AG04450 (cell line): ENCODE data around the gene SETD6. TPM values are rescaled to one million over a fixed set of nuclear protein-coding genes. Genes with fewer than 3 reads are reported as not detected.

ENCODE experiments used
- CTCF ChIA-PET: fragments of 300-600, 350-600 bp; formaldehyde crosslinking; extraction: SDS; loops from one replicate; lab custom pipeline; 2022; ENCODE audit warnings: antibody characterized with exemption, inconsistent platforms; lab: Charles Lee
- POLR2A ChIA-PET: fragments of 350-600 bp; formaldehyde crosslinking; extraction: SDS; loops from one replicate; lab custom pipeline; 2021; ENCODE audit warnings: antibody characterized with exemption, inconsistent platforms; lab: Yijun Ruan, JAX
- DNase-seq: peaks from one replicate; pipeline ENCODE4 v3.0.0-alpha.2; 2011; ENCODE audit warnings: low read depth, low spot score
- H3K27ac ChIP-seq: one replicate; pipeline ENCODE4 v1.5.1; 2012; ENCODE audit warnings: low read depth, low read length, control low read depth
- H3K27me3 ChIP-seq: one replicate; pipeline ENCODE4 v1.6.0; 2012; ENCODE audit warnings: low read length; ENCODE audit not compliant: control insufficient read depth, insufficient read depth
- H3K4me3 ChIP-seq: 2 replicates; pipeline ENCODE4 v1.5.1; 2011; ENCODE audit warnings: mild to moderate bottlenecking, low read depth, low read length, control low read depth
- H3K9me3 ChIP-seq: 2 replicates; pipeline ENCODE4 v1.5.1; 2012; ENCODE audit warnings: low read length; ENCODE audit not compliant: control insufficient read depth, insufficient read depth
- polyA plus RNA-seq: library from polyadenylated mRNA; depleted of rRNA; stranded (reverse); fragments of >200 nt; gene quantifications from 2 replicates; pipeline ENCODE4 v1.2.3, GENCODE V29; 2011
- TF ChIP-seq, protein P1 (sequence below): IDR thresholded peaks from 2 replicates; pipeline ENCODE4 v1.5.1; 2011; ENCODE audit warnings: low read depth, low read length, control low read depth, inconsistent platforms

SETD6 gene
- polyA plus RNA-seq, 1 experiment: 6.5 TPM

DNA sequence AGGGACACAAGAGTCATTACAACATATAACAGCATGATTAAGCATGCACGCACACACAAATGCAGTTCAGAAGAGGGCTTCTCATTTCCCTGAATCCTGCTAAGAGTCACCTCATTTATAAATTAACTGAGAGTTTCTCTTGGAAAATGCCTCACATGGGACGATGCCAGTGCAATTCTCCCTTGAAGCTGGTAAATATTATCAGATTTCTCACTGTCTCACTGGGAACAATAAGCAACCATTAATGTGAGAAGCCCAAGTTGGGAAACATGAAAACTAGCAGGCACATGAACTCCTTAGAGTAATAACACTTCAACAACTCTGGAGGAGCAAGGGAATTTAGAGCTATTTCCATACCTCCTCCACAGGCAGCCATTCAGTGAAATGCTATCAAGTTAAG is 26.4 kb downstream of the SETD6 start:
- Histone ChIP-seq H3K4me3 (no peak overlapping the region), H3K27ac (no peak overlapping the region), H3K27me3 (no peaks in the 10 kb centered on the region), H3K9me3 (no peaks in the 10 kb centered on the region)
- DNase-seq: no peak
- TF ChIP-seq, protein P1, sequence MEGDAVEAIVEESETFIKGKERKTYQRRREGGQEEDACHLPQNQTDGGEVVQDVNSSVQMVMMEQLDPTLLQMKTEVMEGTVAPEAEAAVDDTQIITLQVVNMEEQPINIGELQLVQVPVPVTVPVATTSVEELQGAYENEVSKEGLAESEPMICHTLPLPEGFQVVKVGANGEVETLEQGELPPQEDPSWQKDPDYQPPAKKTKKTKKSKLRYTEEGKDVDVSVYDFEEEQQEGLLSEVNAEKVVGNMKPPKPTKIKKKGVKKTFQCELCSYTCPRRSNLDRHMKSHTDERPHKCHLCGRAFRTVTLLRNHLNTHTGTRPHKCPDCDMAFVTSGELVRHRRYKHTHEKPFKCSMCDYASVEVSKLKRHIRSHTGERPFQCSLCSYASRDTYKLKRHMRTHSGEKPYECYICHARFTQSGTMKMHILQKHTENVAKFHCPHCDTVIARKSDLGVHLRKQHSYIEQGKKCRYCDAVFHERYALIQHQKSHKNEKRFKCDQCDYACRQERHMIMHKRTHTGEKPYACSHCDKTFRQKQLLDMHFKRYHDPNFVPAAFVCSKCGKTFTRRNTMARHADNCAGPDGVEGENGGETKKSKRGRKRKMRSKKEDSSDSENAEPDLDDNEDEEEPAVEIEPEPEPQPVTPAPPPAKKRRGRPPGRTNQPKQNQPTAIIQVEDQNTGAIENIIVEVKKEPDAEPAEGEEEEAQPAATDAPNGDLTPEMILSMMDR: no peak
- POLR2A ChIA-PET: no interaction called here
- CTCF ChIA-PET: interaction anchor here (0.5 to 1.3 kb wide), 2 partner anchors 61 to 86 kb away, joined by 3 read pairs; no protein-coding TSS in a partner anchor

DNA sequence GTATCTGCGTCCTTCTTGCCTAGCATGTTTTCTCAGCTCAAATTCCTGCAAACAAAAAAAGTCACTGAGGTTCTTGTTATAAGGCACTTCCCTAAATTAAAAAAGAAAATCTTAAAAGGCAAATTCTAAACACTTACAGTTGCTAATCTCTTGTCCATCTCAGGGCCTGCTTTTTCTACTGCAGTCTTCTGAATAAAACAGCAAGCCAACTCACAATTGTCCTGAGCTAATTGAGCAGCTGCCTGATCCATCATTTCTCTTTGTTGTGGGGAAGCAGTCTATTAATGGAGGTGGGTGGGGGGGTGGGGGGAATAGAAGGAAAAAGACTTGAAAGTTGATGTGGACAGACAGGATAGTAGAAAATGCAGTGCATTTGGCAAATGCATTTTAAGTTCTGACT is 27.0 kb downstream of the SETD6 start:
- TF ChIP-seq, protein P1: no peak
- no peaks in the 10 kb centered on the region for H3K27me3 ChIP-seq
- H3K27ac ChIP-seq: no peak overlapping the region
- no peak overlapping the region for H3K4me3 ChIP-seq
- DNase-seq: no peak
- POLR2A ChIA-PET: no interaction called here
- CTCF ChIA-PET: interaction anchor here (0.5 to 1.3 kb wide), 3 partner anchors 54 to 85 kb away, joined by 3 to 7 read pairs (median 3); no protein-coding TSS in a partner anchor
- no peaks in the 10 kb centered on the region for H3K9me3 ChIP-seq

DNA sequence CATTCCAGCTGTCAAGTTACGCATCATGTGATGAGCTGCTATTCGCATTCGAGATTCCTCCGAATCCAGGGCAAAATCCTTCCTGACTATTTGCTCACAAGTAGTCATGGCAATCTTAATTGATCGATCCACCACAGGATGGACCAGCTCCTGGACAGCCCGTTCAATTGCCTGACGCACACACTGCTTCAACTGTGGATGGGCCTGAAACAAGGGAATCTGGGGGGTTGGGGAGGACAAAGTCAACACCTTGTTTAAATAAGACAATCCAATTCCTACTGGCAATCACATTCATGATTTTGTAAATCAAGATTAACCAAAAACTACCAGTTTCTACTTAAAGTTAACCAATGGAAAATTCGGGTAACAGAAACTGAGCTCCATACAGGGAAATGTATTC is 28.4 kb downstream of the SETD6 start:
- POLR2A ChIA-PET: interaction anchor here (0.5 kb wide), 1 partner anchor 17 kb away, joined by 3 read pairs; no protein-coding TSS in a partner anchor
- DNase-seq: no peak
- H3K4me3 ChIP-seq: no peak overlapping the region
- TF ChIP-seq, protein P1: no peak
- no peaks in the 10 kb centered on the region for H3K9me3 ChIP-seq
- H3K27me3 ChIP-seq: no peaks in the 10 kb centered on the region
- no peak overlapping the region for H3K27ac ChIP-seq
- CTCF ChIA-PET: no interaction called here

DNA sequence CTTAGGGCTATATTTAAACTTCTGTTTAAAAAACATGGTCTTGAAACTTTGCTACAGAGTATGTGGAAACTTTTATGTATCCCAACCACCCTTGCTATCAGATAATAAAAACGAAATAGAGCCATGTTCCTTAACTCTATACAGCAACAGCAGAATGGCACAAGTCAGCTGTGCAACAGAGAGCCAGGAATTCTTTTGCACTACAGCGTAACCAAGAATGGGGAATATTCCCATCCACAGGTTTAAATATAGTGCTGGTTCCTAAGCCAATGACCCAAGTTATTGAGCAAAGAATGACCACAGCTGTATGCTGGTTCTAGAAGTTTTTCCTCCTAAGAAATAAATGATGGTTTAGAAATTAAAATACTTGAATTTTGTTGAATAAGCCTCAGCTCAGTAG is 33.1 kb downstream of the SETD6 start:
- CTCF ChIA-PET: no interaction called here
- no peaks in the 10 kb centered on the region for H3K27me3 ChIP-seq
- H3K9me3 ChIP-seq: no peaks in the 10 kb centered on the region
- TF ChIP-seq, protein P1: no peak
- POLR2A ChIA-PET: no interaction called here
- DNase-seq: no peak
- no peak overlapping the region for H3K27ac ChIP-seq
- H3K4me3 ChIP-seq: no peak overlapping the region

DNA sequence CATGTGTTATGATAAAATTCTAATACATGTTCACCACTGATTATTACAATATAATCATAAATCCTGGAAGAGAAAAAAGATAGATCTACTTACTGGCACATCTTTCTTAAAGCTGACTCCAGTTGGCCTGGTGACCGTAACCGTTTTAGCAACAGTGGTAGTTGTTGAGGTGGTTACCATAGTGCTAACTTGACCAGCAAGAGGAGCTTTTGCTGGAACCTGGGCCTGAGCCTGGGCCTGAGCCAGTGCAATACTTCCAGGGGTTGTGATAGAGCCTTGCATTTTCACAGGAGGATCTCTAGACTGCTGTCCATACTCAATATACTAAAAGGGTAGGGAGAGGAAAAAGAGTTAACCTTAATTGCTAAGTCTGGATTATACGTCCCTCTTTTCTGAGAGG is 36.2 kb downstream of the SETD6 start:
- no peak for DNase-seq
- CTCF ChIA-PET: interaction anchor here (1.2 kb wide), 1 partner anchor 25 kb away, joined by 3 read pairs; no protein-coding TSS in a partner anchor
- Histone ChIP-seq H3K27ac (no peak overlapping the region), H3K4me3 (no peak overlapping the region), H3K9me3 (no peaks in the 10 kb centered on the region), H3K27me3 (no peaks in the 10 kb centered on the region)
- TF ChIP-seq, protein P1: no peak
- POLR2A ChIA-PET: no interaction called here
